Mesodermal cell (in vitro differentiated cells): ENCODE measurements around the gene ENPP4. TPM values are rescaled to one million over a fixed set of nuclear protein-coding genes. Genes with fewer than 3 reads are reported as not detected.
"Not testable (repeated sequence)": the region's sequence is repeated elsewhere in the genome, so short reads cannot be mapped to it uniquely, and the experiment has no call there.

Experiments
- H3K27ac ChIP-seq: 2 replicates; pipeline ENCODE4 v1.7.0; 2013; ENCODE audit warnings: mild to moderate bottlenecking, low read depth, low read length, moderate library complexity; ENCODE audit not compliant: severe bottlenecking
- H3K36me3 ChIP-seq: 2 replicates; pipeline ENCODE4 v1.7.1; 2013; ENCODE audit warnings: mild to moderate bottlenecking, low read length, moderate library complexity; ENCODE audit not compliant: control insufficient read depth, insufficient read depth
- H3K4me1 ChIP-seq: one replicate; pipeline ENCODE4 v1.7.1; 2013; ENCODE audit warnings: mild to moderate bottlenecking, low read length; ENCODE audit not compliant: insufficient read depth, control insufficient read depth, poor library complexity, severe bottlenecking
- H3K4me3 ChIP-seq: 2 replicates; pipeline ENCODE4 v1.7.0; 2013; ENCODE audit warnings: low read length, control low read depth, mild to moderate bottlenecking; ENCODE audit not compliant: insufficient read depth, poor library complexity, severe bottlenecking; ENCODE audit errors: extremely low read depth
- H3K9me3 ChIP-seq: 2 replicates; pipeline ENCODE4 v1.7.1; 2013; ENCODE audit warnings: mild to moderate bottlenecking, low read length, moderate library complexity; ENCODE audit not compliant: control insufficient read depth
- WGBS, 2 experiments: methylation state at CpG; one replicate each; pipeline ENCODE4 v1.1.5; 2013; ENCODE audit warnings: missing lambda C conversion rate in 2 of 2; ENCODE audit not compliant: insufficient coverage in 2 of 2; 5-methylcytosine and 5-hydroxymethylcytosine counted together
- polyA plus RNA-seq, 2 experiments: library from polyadenylated mRNA; stranded (reverse); fragments of 50-300 nt; gene quantifications; one replicate each; pipeline ENCODE4 v1.2.3, GENCODE V29; 2013

ENPP4 gene
- 2.0 TPM for polyA plus RNA-seq (2013, experiment 1 of 2)
- 1.9 TPM for polyA plus RNA-seq (2013, experiment 2 of 2)

- no peak within 1 kb of the TSS for H3K27ac ChIP-seq
- H3K9me3 ChIP-seq: no peaks in the 10 kb centered on the region
- peaks cover 3% of the 10 kb centered on the region for H3K4me1 ChIP-seq
- H3K4me3 ChIP-seq: peak within 1 kb of the TSS; percentile 57
- 1 to 4% methylated on average over 21 to 26 of the region's 61 CpGs for WGBS, 2 experiments
- H3K36me3 ChIP-seq: no peaks in the 10 kb centered on the region
These were observed at the start of gene ENPP4 for GRCh38 chr6:46129629-46130511. TSS of gene ENPP4 (plus strand) at chr6:46129989. CDS start at chr6:46139584, 9,595 bp downstream.

DNA sequence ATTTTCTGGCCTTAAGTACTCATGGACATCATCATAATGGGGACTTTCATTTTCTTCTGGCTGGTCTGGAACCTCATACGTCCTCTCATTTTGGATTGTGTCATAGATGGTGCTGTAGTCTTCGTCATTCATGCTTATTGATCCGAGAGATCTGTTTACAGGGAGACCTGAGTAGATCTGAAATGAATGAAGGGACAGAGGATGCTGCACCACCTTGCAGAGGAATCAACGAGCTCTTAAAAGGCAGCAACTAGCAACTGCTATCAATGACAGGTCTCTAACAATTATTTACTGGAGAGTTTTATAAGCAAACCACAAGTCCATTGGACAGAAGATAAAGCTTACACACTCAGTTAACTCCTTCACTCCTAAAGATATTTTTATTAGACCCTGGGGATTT lies 49.7 kb upstream of the ENPP4 start:
- no peak overlapping the region for H3K4me3 ChIP-seq
- H3K36me3 ChIP-seq: no peaks in the 10 kb centered on the region
- H3K9me3 ChIP-seq: no peaks in the 10 kb centered on the region
- 76 to 90% methylated on average over 3 to 4 of the region's 4 CpGs for WGBS, 2 experiments
- no peak overlapping the region for H3K27ac ChIP-seq
- H3K4me1 ChIP-seq: no peaks in the 10 kb centered on the region

DNA sequence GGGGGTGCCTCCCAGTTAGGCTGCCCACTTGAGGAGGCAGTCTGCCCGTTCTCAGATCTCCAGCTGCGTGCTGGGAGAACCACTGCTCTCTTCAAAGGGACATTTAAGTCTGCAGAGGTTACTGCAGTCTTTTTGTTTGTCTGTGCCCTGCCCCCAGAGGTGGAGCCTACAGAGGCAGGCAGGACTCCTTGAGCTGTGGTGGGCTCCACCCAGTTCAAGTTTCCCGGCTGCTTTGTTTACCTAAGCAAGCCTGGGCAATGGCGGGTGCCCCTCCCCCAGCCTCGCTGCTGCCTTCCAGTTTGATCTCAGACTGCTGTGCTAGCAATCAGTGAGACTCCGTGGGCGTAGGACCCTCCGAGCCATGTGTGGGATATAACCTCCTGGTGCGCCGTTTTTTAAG lies 44.1 kb upstream of the ENPP4 start:
- H3K36me3 ChIP-seq, H3K27ac ChIP-seq, H3K9me3 ChIP-seq, H3K4me3 ChIP-seq, H3K4me1 ChIP-seq: not testable (repeated sequence)
- 85 to 87% methylated on average over 2 to 3 of the region's 10 CpGs for WGBS, 2 experiments

DNA sequence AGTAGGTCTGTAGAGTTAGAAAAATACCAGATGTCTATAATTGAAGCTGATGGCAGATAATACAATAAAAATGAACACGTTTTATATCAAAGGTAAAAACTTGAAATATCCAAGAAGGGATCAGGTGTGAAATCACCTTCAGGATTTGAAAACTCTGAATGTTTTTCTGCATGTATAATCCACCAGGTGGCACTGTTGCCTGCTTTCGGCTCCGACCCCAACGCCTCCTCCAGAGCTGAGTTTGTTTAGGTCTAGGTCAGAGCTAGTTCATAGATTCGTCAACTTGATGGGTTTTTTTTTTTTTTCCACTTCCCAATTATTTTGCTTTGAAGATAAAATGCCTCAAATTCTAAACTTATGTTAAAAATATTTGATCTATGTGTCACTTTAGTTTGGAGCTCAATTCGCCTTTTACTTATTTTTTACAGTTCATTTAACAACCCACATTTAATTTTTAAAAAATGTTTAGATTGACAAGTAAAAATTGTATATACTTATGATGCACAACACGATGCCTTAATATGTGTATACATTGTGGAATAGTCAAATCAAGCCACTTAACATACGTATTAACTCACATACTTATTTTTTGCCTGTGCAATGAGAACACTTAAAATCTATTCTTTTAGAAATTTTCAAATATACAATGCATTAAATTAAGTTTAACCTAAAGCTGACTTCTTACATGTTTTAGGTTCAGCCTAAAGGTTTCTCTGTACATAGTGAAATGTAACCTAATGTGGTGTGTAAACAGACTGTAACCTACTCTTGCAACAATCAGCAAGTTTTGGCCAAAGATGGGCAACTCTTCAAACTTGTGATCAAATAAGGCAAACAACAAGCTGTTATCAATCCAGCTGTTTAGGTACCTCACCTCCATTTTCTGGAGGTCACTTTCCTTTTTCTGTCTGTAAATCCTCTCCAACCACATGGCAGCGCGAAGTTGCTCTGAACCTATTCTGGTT lies 39.4 kb upstream of the ENPP4 start:
- no peaks in the 10 kb centered on the region for H3K4me1 ChIP-seq
- no peak overlapping the region for H3K27ac ChIP-seq
- no peak overlapping the region for H3K4me3 ChIP-seq
- H3K9me3 ChIP-seq: peaks cover 6% of the 10 kb centered on the region
- 0% methylated on average over 1 of the region's 10 CpGs; no CpG with 5 or more reads in 1 of the 2 experiments for WGBS, 2 experiments
- H3K36me3 ChIP-seq: no peaks in the 10 kb centered on the region

GRCh38 chr6:46091080-46091478 lies 38.7 kb upstream of the ENPP4 start:
- Histone ChIP-seq H3K36me3 (no peaks in the 10 kb centered on the region), H3K4me3 (no peak overlapping the region), H3K27ac (no peak overlapping the region), H3K9me3 (peaks cover 6% of the 10 kb centered on the region), H3K4me1 (no peaks in the 10 kb centered on the region)
- WGBS, 2 experiments: no CpG with 5 or more reads among the region's 1 CpG

DNA sequence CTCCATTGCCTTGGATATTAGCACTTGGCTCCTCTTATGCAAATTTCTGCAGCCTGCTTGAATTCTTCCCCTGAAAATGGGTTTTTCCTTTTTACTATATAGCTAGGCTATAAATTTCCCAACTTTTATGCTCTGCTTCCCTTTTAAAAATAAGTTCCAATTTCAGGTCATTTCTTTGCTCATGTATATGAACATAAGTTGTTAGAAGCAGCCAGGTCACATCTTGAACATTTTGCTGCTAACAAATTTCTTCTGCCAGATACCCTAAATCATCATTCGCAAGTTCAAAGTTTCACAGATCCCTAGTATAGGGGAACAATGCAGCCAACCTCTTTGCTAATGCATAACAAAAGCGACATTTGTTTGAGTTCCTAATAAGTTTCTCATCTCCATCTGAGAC lies 34.5 kb upstream of the ENPP4 start:
- Histone ChIP-seq H3K4me1 (no peaks in the 10 kb centered on the region), H3K9me3 (peaks cover 6% of the 10 kb centered on the region), H3K4me3 (no peak overlapping the region), H3K36me3 (no peaks in the 10 kb centered on the region), H3K27ac (no peak overlapping the region)
- 89 to 95% methylated on average over 2 of the region's 2 CpGs for WGBS, 2 experiments

GRCh38 chr6:46097366-46097765 lies 32.4 kb upstream of the ENPP4 start:
- Histone ChIP-seq H3K9me3 (peaks cover 6% of the 10 kb centered on the region), H3K4me1 (no peaks in the 10 kb centered on the region), H3K36me3 (no peaks in the 10 kb centered on the region), H3K27ac (no peak overlapping the region), H3K4me3 (no peak overlapping the region)

DNA sequence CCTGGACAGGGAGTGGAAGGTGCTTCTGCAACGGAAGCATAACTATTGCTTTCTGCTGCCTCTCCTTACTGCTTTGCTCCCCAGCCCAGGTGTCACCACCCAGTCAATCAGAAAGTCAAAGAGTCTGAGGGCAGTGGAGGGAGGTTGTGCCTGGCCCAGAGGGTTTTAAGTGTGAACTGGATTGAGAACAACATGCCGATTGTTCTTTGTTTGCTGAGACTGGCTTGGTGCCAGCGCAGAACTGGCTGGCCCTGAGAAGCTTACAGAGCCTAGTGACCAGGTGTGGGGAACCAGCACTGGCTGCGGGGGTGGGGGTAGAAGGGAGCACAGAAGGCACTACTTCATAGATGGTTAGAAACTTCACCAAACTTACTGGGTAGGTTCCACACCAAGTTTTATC lies 31.1 kb upstream of the ENPP4 start:
- 83 to 100% methylated on average over 2 to 3 of the region's 4 CpGs for WGBS, 2 experiments
- Histone ChIP-seq H3K9me3 (peaks cover 6% of the 10 kb centered on the region), H3K36me3 (no peaks in the 10 kb centered on the region), H3K4me3 (no peak overlapping the region), H3K27ac (no peak overlapping the region), H3K4me1 (no peaks in the 10 kb centered on the region)

DNA sequence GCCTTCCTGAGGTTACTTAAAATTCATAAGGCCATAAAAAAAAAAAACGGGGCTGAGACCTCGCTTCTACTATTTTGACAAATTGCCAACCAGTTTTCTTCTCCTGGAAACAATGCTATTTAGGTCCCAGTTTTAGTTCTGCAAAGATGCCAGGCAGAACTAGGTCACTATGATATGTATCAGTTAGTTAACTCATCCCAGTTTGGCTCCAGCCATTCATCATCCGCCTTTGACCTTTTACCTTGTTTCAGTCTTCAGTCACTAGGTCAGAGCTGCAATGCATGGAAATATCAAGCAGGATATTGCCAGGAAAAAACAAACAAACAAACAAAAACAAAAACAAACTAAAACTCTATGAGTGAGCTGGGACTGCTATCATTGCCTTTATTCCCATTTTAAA lies 29.8 kb upstream of the ENPP4 start:
- Histone ChIP-seq H3K36me3 (no peaks in the 10 kb centered on the region), H3K4me3 (no peak overlapping the region), H3K4me1 (no peaks in the 10 kb centered on the region), H3K27ac (no peak overlapping the region), H3K9me3 (peaks cover 1% of the 10 kb centered on the region)
- WGBS, 2 experiments: 73 to 100% methylated on average over 1 to 3 of the region's 3 CpGs

GRCh38 chr6:46102123-46102522 lies 27.7 kb upstream of the ENPP4 start:
- WGBS, 2 experiments: 89% methylated on average over 2 of the region's 3 CpGs; no CpG with 5 or more reads in 1 of the 2 experiments
- Histone ChIP-seq H3K4me1 (no peaks in the 10 kb centered on the region), H3K4me3 (no peak overlapping the region), H3K36me3 (no peaks in the 10 kb centered on the region), H3K27ac (no peak overlapping the region), H3K9me3 (no peaks in the 10 kb centered on the region)
